CD4-positive, CD25-positive, alpha-beta regulatory T cell (primary cell): ENCODE measurements around the gene PAMR1. TPM values are rescaled to one million over a fixed set of nuclear protein-coding genes. Genes with fewer than 3 reads are reported as not detected.

Source experiments
- ATAC-seq, 2 donors: fragments of 150-1000 bp; cut with Tn5 transposase; one replicate each; pipeline ENCODE4 v1.10.0; 2021; ENCODE audit warnings: low read depth in 2 of 2, moderate number of reproducible peaks in 2 of 2, moderate library complexity in 1 of 2
- DNase-seq, 3 donors: peaks; one replicate each; pipeline versions ENCODE4 v3.0.0 to v3.0.0-alpha.2; 2012 to 2022; ENCODE audit warnings: mixed read lengths in 1 of 3
- H3K27ac ChIP-seq: one replicate; pipeline ENCODE4 v1.7.0; 2013; ENCODE audit warnings: mild to moderate bottlenecking, low read length; ENCODE audit not compliant: insufficient read depth, poor library complexity, severe bottlenecking
- H3K27me3 ChIP-seq: one replicate; pipeline ENCODE4 v1.7.0; 2013; ENCODE audit warnings: low read length; ENCODE audit not compliant: control insufficient read depth, insufficient read depth
- H3K36me3 ChIP-seq: one replicate; pipeline ENCODE4 v1.7.0; 2013; ENCODE audit warnings: mild to moderate bottlenecking, low read length, moderate library complexity; ENCODE audit not compliant: control insufficient read depth, insufficient read depth
- H3K4me1 ChIP-seq: 2 replicates; pipeline ENCODE4 v1.7.0; 2013; ENCODE audit warnings: mild to moderate bottlenecking, low read length; ENCODE audit not compliant: insufficient read depth, control insufficient read depth, poor library complexity, severe bottlenecking
- H3K4me3 ChIP-seq: one replicate; pipeline ENCODE4 v1.7.0; 2013; ENCODE audit warnings: low read depth, mild to moderate bottlenecking, low read length, moderate library complexity
- H3K9me3 ChIP-seq, 2 experiments: 1 replicate in 1 of 2; 2 replicates in 1 of 2; pipeline ENCODE4 v1.7.0; 2013; ENCODE audit warnings: low read length in 2 of 2, mild to moderate bottlenecking in 1 of 2, moderate library complexity in 1 of 2; ENCODE audit not compliant: control insufficient read depth in 2 of 2
- H3K27ac Mint-ChIP-seq, 3 donors: one replicate each; pipeline ENCODE4 v1.8.0; 2020 to 2022; ENCODE audit warnings: mild to moderate bottlenecking in 3 of 3, mixed read lengths in 3 of 3, moderate library complexity in 2 of 3
- H3K27me3 Mint-ChIP-seq: one replicate; pipeline ENCODE4 v1.8.0; 2022; ENCODE audit warnings: mild to moderate bottlenecking, mixed read lengths
- H3K36me3 Mint-ChIP-seq: one replicate; pipeline ENCODE4 v1.8.0; 2020; ENCODE audit warnings: mixed read lengths
- H3K4me1 Mint-ChIP-seq, 4 donors: one replicate each; pipeline ENCODE4 v1.8.0; 2020 to 2022; ENCODE audit warnings: mixed read lengths in 4 of 4, mild to moderate bottlenecking in 1 of 4
- H3K4me3 Mint-ChIP-seq, 4 donors: one replicate each; pipeline ENCODE4 v1.8.0; 2020 to 2022; ENCODE audit warnings: mild to moderate bottlenecking in 4 of 4, mixed read lengths in 4 of 4, moderate library complexity in 3 of 4
- H3K9me3 Mint-ChIP-seq, 7 donors: one replicate each; pipeline ENCODE4 v1.8.0; 2020 to 2022; ENCODE audit warnings: mixed read lengths in 7 of 7, mild to moderate bottlenecking in 3 of 7, moderate library complexity in 2 of 7
- polyA plus RNA-seq, 4 donors: library from polyadenylated mRNA; unstranded; fragments of 300-500 nt; fragmentation: Illumina TruSeq; gene quantifications; one replicate each; pipeline ENCODE4 v1.2.3, GENCODE V29; 2021
- total RNA-seq: library from RNA; stranded (reverse); gene quantifications from one replicate; pipeline ENCODE4 v1.2.3, GENCODE V29; 2022

PAMR1 gene, protein sequence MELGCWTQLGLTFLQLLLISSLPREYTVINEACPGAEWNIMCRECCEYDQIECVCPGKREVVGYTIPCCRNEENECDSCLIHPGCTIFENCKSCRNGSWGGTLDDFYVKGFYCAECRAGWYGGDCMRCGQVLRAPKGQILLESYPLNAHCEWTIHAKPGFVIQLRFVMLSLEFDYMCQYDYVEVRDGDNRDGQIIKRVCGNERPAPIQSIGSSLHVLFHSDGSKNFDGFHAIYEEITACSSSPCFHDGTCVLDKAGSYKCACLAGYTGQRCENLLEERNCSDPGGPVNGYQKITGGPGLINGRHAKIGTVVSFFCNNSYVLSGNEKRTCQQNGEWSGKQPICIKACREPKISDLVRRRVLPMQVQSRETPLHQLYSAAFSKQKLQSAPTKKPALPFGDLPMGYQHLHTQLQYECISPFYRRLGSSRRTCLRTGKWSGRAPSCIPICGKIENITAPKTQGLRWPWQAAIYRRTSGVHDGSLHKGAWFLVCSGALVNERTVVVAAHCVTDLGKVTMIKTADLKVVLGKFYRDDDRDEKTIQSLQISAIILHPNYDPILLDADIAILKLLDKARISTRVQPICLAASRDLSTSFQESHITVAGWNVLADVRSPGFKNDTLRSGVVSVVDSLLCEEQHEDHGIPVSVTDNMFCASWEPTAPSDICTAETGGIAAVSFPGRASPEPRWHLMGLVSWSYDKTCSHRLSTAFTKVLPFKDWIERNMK
- total RNA-seq, result not detected
- not detected for polyA plus RNA-seq

DNA sequence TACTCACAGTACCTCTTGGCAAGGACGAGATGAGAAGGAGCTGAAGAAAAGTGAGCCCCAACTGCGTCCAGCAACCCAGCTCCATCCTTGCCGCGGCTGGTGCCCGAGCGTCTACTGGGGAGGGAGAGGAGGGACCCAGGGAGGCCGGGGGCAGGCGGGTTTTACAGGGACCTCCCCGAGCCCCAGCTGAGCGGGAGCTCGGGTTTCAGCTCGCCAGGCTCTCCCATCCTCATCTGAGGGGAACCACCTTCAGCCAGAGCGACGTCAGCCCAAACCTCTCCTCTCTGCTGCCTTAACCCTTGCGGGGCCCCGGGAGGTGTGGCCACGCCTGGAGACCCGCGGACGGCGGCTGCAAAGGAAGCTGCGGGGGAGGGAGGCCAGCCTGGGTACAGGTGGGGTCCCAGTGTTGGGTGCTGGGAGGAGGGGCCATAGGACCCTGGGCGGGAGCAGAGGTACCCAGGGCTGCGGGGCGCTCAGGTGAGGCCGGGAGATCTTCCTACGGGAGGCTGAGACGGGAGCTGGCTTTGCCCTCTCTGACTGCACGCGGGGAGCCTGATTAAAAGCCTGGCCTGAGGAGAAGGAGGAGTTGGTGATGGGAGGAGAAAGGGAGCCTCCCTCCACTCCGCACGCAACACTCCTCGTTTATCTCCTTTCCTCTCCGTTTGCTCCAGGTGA is at the start of gene PAMR1:
PAMR1 (minus strand) TSS at position 116 of the 675 bp plus-strand sequence; CDS start at position 85, 31 bp downstream.
- Mint-ChIP-seq H3K9me3 (peaks cover 0 to 5% (median 0%) of the 10 kb centered on the region in 7 donors), H3K4me3 (no peak within 1 kb of the TSS), H3K36me3 (no peaks in the 10 kb centered on the region), H3K27me3 (peaks cover 38% of the 10 kb centered on the region), H3K27ac (no peak within 1 kb of the TSS), H3K4me1 (no peaks in the 10 kb centered on the region)
- H3K9me3 ChIP-seq, result no peaks in the 10 kb centered on the region
- no peak within 1 kb of the TSS for H3K4me3 ChIP-seq
- no peaks in the 10 kb centered on the region for H3K36me3 ChIP-seq
- H3K27ac ChIP-seq, result no peak within 1 kb of the TSS
- DNase-seq, result no peak
- H3K4me1 ChIP-seq, result no peaks in the 10 kb centered on the region
- ATAC-seq, result no peak
- peaks cover 23% of the 10 kb centered on the region for H3K27me3 ChIP-seq

DNA sequence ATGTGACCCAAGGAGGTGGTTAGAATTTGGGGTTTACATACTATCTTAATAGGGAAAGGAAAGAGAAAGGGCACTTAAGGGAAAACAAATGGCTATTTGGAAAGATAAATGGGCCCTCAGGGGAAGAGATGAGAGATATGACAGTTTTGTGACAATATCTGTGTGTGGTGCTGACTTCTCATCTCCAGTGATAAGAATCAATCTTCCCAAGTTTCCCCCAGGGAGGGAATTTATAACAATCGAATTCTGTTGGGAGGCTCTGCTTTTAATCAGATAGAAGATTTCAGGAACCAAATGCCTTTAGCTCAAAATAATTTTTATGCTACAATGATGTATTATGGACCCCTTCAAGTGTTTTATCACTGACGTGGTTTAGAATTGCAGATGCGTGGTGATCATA is 46.3 kb upstream of the PAMR1 start:
- peaks cover 4% of the 10 kb centered on the region for H3K27me3 Mint-ChIP-seq
- no peaks in the 10 kb centered on the region for H3K9me3 ChIP-seq

DNA sequence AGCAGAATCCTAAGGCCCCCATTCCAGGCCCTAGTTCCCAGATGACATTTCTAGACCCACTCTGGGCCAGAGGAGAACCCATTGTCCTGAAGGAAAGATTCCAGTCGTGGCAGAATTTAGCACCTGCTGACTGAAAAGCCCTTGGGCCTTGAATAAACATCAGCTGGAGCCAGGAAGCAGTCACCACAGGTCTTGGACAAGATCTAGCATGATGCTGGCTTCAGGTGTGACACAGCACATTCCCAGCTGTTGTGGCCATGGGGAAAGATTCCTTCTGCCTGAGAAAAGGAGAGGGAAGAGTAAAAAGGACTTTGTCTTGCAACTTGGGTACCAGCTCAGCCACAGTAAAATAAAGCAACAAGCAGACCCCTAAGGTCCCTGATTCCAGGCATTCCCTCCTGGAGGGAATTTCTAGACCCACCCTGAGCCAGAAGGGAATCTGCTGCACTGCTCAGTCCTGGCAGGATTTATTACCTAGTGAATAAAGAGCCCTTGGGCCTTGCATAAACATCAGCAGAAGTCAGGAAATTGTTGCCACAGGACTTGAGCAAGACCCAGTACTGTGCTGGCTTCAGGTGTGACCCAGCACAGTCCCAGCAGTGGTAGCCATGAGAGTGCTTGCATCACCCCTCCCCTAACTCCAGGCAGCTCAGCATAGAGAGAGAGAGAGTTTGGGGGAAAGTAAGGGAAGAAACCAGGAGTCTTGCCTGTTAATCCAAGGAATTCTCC is 42.5 kb upstream of the PAMR1 start:
- no peaks in the 10 kb centered on the region for H3K36me3 Mint-ChIP-seq
- ATAC-seq (no peak), DNase-seq (no peak)
- Histone ChIP-seq H3K4me1 (no peaks in the 10 kb centered on the region), H3K27me3 (peaks cover 1% of the 10 kb centered on the region), H3K9me3 (no peaks in the 10 kb centered on the region), H3K36me3 (no peaks in the 10 kb centered on the region), H3K4me3 (no peak overlapping the region), H3K27ac (no peak overlapping the region)
- H3K4me3 Mint-ChIP-seq, result no peak overlapping the region
- H3K27ac Mint-ChIP-seq, result no peak overlapping the region
- H3K27me3 Mint-ChIP-seq, result peaks cover 4% of the 10 kb centered on the region
- no peaks in the 10 kb centered on the region for H3K4me1 Mint-ChIP-seq
- H3K9me3 Mint-ChIP-seq, result peaks cover 0 to 4% (median 0%) of the 10 kb centered on the region in 7 donors

More for the DNA sequence above, 46.3 kb upstream of the PAMR1 start:
- H3K4me1 Mint-ChIP-seq, result no peaks in the 10 kb centered on the region
- Histone ChIP-seq H3K27me3 (peaks cover 4% of the 10 kb centered on the region), H3K36me3 (no peaks in the 10 kb centered on the region), H3K4me3 (no peak overlapping the region), H3K4me1 (no peaks in the 10 kb centered on the region), H3K27ac (no peak overlapping the region)
- H3K9me3 Mint-ChIP-seq, result peaks cover 0 to 4% (median 0%) of the 10 kb centered on the region in 7 donors
- H3K36me3 Mint-ChIP-seq, result no peaks in the 10 kb centered on the region
- no peak overlapping the region for H3K27ac Mint-ChIP-seq
- H3K4me3 Mint-ChIP-seq, result no peak overlapping the region
- ATAC-seq (no peak), DNase-seq (no peak)

DNA sequence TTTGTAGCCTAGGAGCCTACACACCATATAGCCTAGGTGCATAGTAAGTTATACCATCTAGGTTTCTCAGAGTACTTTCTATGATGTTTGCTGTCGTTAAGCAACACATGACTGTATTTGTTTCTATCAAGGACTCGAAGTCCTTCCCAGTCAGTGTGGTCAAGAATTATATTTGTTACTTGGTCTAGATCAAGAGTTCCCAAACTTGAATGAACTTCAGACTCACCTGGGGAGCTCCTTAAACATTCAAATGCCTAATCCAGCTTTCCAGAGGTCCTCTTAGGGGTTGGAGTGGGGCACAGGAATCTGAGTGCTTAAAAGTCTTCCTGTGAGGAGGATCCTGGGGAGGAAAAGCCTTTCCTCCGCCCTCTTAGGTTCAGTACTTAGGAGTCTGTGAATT is 41.5 kb upstream of the PAMR1 start:
- no peak for ATAC-seq
- H3K27me3 Mint-ChIP-seq, result peaks cover 4% of the 10 kb centered on the region

DNA sequence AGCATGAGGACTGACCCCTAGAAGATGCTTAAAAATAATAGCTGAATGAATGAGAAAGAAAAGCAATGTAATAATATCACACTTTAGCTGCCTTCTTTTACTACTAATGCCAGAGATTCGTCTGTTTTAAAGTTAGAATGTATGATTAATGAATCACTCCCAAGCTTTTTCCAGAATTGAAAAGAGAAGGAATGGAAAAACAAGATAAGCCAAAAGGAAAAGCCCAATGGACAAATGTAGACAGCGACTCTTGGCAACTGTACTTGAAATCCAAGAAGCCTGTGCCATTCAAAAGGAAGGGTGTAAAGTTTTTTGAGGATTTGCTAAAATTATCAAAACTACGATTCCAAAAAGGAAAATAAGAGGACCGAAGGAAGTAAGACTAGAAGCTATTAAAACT is 40.8 kb upstream of the PAMR1 start:
- H3K9me3 ChIP-seq, result no peaks in the 10 kb centered on the region
- peaks cover 0 to 4% (median 0%) of the 10 kb centered on the region in 7 donors for H3K9me3 Mint-ChIP-seq
- H3K27ac Mint-ChIP-seq, result no peak overlapping the region
- no peak for ATAC-seq
- no peak overlapping the region for H3K4me3 ChIP-seq
- peaks cover 4% of the 10 kb centered on the region for H3K27me3 ChIP-seq
- no peak overlapping the region for H3K4me3 Mint-ChIP-seq
- no peaks in the 10 kb centered on the region for H3K36me3 Mint-ChIP-seq
- no peaks in the 10 kb centered on the region for H3K36me3 ChIP-seq
- DNase-seq, result no peak
- H3K27ac ChIP-seq, result no peak overlapping the region
- H3K4me1 Mint-ChIP-seq, result no peaks in the 10 kb centered on the region
- H3K4me1 ChIP-seq, result no peaks in the 10 kb centered on the region
- no peaks in the 10 kb centered on the region for H3K27me3 Mint-ChIP-seq

More for the DNA sequence above, 41.5 kb upstream of the PAMR1 start:
- peaks cover 0 to 4% (median 0%) of the 10 kb centered on the region in 7 donors for H3K9me3 Mint-ChIP-seq
- Histone ChIP-seq H3K27me3 (peaks cover 4% of the 10 kb centered on the region), H3K4me3 (no peak overlapping the region), H3K27ac (no peak overlapping the region), H3K36me3 (no peaks in the 10 kb centered on the region), H3K4me1 (no peaks in the 10 kb centered on the region), H3K9me3 (no peaks in the 10 kb centered on the region)
- no peaks in the 10 kb centered on the region for H3K36me3 Mint-ChIP-seq
- H3K4me3 Mint-ChIP-seq, result no peak overlapping the region
- DNase-seq, result no peak
- no peak overlapping the region for H3K27ac Mint-ChIP-seq
- H3K4me1 Mint-ChIP-seq, result no peaks in the 10 kb centered on the region

DNA sequence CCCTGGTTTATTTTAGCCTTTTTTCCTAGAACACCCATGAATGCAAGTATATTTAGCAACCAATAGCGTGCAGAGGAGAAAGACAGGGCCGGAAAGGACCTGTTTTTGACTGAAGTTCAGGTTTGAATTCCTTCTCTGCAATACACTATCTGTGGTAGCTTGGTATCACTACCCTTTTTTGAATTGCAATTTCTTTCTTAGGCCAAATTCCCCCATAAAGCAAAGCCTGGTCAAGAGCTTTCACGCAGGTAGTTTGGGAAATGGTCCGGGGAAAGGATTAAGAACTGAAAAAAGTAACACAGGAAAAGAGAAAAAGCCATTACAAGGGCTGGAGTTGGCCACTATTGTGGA is 38.8 kb upstream of the PAMR1 start:
- DNase-seq (no peak), ATAC-seq (no peak)
- H3K27me3 Mint-ChIP-seq, result no peaks in the 10 kb centered on the region
- no peak overlapping the region for H3K4me3 Mint-ChIP-seq
- no peaks in the 10 kb centered on the region for H3K4me1 Mint-ChIP-seq
- H3K36me3 ChIP-seq, result no peaks in the 10 kb centered on the region
- no peak overlapping the region for H3K27ac Mint-ChIP-seq
- no peak overlapping the region for H3K27ac ChIP-seq
- peaks cover 0 to 4% (median 0%) of the 10 kb centered on the region in 7 donors for H3K9me3 Mint-ChIP-seq
- no peak overlapping the region for H3K4me3 ChIP-seq
- no peaks in the 10 kb centered on the region for H3K36me3 Mint-ChIP-seq
- H3K27me3 ChIP-seq, result peaks cover 4% of the 10 kb centered on the region
- no peaks in the 10 kb centered on the region for H3K9me3 ChIP-seq
- no peaks in the 10 kb centered on the region for H3K4me1 ChIP-seq

DNA sequence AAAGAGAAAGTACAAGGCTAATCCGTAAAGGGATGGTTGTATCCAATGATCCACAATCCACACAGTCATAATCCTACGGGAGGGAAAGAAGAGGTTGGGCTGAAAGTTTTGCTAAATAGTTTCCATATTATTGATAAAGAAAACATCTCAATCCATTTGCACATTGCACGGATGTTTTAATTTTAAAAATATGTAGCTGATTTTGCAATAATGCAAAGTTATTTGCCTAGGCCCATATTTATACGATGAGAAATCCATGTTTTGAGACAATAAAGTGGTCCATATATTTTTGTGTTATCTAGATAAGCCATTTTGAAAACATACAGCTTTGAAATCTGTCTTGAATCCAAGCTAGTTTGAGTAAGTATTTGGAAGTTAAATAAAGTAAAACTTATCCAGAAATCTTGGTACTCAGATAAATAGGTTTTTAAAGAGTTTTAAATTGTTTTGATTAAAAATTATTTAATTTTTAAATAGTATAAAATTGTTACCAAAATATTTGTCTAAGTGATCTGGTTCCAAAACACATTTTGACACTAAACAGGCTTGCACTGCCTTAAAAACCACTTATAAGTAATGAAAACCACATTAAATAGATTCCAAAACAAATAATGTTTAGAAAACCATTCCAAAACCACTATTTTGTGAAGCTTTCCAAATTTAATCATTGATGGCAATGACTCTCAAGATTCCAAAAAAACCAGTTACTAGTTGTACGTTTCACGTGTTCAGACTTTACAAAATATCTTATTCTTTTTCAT is 38.2 kb upstream of the PAMR1 start:
- no peaks in the 10 kb centered on the region for H3K4me1 ChIP-seq
- no peaks in the 10 kb centered on the region for H3K36me3 ChIP-seq
- no peak overlapping the region for H3K4me3 ChIP-seq
- H3K27me3 ChIP-seq, result peaks cover 4% of the 10 kb centered on the region
- Mint-ChIP-seq H3K36me3 (no peaks in the 10 kb centered on the region), H3K9me3 (peaks cover 0 to 4% (median 0%) of the 10 kb centered on the region in 7 donors), H3K27me3 (no peaks in the 10 kb centered on the region), H3K27ac (no peak overlapping the region), H3K4me3 (no peak overlapping the region), H3K4me1 (no peaks in the 10 kb centered on the region)
- no peaks in the 10 kb centered on the region for H3K9me3 ChIP-seq
- no peak overlapping the region for H3K27ac ChIP-seq
- no peak for ATAC-seq
- DNase-seq, result no peak
